ENCODE data around the gene METTL3.

Gene METTL3

DNA sequence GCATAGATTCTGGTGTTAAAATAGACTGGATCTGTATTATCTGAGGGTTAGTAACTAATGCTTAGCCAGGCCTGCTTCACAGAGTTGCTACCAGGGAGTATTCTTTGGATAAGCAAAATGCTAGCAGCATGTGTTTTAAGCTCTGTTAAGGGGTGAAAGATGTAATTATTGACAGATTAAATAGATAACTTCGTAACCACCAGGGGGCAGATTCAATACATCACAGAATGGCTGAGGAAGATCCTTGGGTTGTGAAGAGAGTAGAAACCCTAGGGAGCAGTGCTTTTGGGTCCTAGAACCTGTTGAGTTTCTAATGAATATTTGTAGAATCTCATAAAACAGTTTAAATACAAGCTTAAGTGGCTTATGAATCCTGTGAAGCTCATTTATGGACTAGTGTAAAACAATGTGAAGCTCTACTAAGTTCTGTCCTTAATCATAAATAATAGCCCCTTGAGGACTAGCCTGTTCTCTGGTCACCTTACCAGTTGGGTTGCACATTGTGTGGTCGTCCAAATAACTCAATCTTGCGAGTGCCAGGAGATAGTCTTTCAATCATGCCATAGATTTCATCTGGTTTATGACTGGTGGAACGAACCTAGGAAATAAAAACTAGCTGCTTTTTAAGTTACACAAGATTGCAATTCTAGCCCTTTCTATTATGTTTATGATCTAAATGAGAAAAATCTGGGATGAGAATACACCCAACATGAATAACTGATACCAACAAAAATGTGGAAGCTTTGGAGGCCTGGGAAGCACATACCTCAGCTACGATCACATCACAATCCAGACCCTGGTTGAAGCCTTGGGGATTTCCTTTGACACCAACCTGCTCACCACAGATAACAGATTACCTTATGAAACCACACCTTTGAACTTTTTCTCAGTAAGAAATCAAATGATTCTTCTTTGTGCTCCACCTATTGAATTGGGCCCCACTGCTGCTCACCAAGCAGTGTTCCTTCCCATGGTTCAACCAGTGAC lies 12.3 kb downstream of the METTL3 start:
- H3K4me3 Mint-ChIP-seq = no peak overlapping the region
- peaks cover 22% of the 10 kb centered on the region for H3K4me1 Mint-ChIP-seq
- TF ChIP-seq, protein P1, sequence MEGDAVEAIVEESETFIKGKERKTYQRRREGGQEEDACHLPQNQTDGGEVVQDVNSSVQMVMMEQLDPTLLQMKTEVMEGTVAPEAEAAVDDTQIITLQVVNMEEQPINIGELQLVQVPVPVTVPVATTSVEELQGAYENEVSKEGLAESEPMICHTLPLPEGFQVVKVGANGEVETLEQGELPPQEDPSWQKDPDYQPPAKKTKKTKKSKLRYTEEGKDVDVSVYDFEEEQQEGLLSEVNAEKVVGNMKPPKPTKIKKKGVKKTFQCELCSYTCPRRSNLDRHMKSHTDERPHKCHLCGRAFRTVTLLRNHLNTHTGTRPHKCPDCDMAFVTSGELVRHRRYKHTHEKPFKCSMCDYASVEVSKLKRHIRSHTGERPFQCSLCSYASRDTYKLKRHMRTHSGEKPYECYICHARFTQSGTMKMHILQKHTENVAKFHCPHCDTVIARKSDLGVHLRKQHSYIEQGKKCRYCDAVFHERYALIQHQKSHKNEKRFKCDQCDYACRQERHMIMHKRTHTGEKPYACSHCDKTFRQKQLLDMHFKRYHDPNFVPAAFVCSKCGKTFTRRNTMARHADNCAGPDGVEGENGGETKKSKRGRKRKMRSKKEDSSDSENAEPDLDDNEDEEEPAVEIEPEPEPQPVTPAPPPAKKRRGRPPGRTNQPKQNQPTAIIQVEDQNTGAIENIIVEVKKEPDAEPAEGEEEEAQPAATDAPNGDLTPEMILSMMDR (IDR thresholded peaks at IDR 0.05) = peak; percentile 55
- DNase-seq = peak; percentile 16
- H3K9me3 Mint-ChIP-seq = no peaks in the 10 kb centered on the region
- no peaks in the 10 kb centered on the region for H3K27me3 Mint-ChIP-seq (ENCODE audit: low read depth, poor library complexity)
- peak overlapping the region; percentile 83 for H3K27ac Mint-ChIP-seq
- H3K36me3 Mint-ChIP-seq (ENCODE audit: low read depth) = peaks cover 74% of the 10 kb centered on the region

DNA sequence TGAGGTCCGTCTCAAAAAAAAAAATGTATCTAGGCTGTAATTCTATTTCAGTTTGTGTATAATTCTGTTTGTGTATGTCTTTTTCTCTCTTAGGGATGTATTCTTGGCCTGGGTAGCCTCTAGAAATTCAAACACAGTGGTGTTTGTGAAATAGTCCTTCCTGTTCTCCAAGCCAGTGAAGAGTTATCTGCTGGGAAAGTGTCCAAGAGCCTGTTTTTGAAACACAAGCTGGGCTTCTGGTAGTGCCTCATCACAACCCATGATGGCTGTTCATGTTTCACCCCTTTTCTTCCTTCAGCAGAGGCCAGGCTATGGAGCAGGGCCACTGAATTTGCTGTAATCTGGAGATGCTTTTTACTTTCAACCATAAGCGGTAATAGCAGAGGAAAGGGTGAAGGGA lies 14.7 kb downstream of the METTL3 start:
- TF ChIP-seq, protein P1 (IDR thresholded peaks at IDR 0.05) = no peak
- Mint-ChIP-seq H3K9me3 (no peaks in the 10 kb centered on the region), H3K4me3 (no peak overlapping the region), H3K4me1 (peaks cover 21% of the 10 kb centered on the region), H3K27me3 (ENCODE audit: low read depth, poor library complexity) (no peaks in the 10 kb centered on the region), H3K27ac (peak overlapping the region; percentile 40), H3K36me3 (ENCODE audit: low read depth) (peaks cover 77% of the 10 kb centered on the region)
- DNase-seq = no peak

DNA sequence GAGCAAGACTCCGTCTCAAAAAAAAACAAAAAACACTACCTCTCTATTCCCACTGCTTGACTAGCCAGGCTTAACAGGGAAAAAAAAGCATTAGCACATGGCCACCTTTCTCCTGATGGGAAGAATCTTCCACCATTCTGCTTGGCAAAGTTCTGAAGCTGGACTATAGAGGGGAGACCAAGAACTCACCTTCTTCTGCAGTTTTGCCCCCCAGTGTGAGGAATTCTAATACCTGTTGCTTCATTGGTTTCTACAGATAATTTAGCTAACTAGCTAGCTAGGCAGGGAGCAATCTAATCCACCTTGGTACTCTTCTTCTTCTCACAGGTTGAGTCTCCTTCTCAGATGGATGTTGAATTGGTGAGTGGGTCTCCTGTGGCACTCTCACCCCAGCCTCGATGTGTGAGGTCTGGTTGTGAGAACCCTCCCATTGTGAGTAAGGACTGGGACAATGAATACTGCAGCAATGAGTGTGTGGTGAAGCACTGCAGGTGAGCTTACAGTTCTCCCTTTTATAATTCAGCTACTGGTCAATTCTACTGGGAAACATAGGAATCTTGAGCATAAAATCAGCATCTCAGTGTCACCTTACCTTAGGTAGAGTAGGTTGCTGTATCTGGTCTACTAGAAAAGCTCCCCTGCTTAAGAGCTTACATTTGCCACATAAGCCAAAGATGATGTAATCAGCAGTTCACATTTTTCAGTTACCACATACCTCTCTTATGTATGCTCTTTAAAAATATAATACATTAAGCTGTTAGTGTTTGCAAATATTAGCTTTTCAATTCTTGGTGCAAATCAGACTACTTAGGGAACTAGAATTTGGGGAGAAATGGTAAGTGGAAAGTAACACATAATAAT lies 16.0 kb downstream of the METTL3 start:
- Mint-ChIP-seq H3K4me3 (no peak overlapping the region), H3K9me3 (no peaks in the 10 kb centered on the region), H3K27me3 (ENCODE audit: low read depth, poor library complexity) (no peaks in the 10 kb centered on the region), H3K27ac (peak overlapping the region; percentile 85), H3K4me1 (peaks cover 21% of the 10 kb centered on the region), H3K36me3 (ENCODE audit: low read depth) (peaks cover 77% of the 10 kb centered on the region)
- TF ChIP-seq, protein P1 (IDR thresholded peaks at IDR 0.05) = no peak
- DNase-seq = no peak

DNA sequence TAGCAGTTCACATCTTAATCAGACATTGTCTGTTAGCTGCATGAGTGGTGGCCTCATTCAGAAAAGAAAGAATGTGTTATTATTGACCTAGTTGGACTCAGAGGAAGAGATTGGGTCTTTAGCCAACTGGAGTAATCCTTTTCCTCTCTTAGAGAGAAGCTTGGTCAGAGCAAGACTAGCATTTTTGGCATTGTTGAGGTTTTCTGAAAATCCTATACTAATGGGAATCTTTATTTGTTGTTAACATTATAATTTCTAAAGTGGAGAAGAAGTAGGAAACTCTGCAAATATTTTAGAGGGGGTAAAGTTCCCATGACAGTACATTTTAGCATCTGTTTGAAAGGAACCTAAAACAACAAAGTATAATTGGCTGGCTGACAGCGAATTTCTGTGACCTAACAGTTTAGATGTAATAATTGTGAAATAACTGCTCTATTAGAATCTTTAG lies 24.5 kb downstream of the METTL3 start:
- H3K27me3 Mint-ChIP-seq (ENCODE audit: low read depth, poor library complexity) = no peaks in the 10 kb centered on the region
- H3K9me3 Mint-ChIP-seq = no peaks in the 10 kb centered on the region
- no peak overlapping the region for H3K4me3 Mint-ChIP-seq
- peaks cover 37% of the 10 kb centered on the region for H3K36me3 Mint-ChIP-seq (ENCODE audit: low read depth)
- no peaks in the 10 kb centered on the region for H3K4me1 Mint-ChIP-seq
- DNase-seq = no peak
- TF ChIP-seq, protein P1 (IDR thresholded peaks at IDR 0.05) = no peak
- H3K27ac Mint-ChIP-seq = no peak overlapping the region

DNA sequence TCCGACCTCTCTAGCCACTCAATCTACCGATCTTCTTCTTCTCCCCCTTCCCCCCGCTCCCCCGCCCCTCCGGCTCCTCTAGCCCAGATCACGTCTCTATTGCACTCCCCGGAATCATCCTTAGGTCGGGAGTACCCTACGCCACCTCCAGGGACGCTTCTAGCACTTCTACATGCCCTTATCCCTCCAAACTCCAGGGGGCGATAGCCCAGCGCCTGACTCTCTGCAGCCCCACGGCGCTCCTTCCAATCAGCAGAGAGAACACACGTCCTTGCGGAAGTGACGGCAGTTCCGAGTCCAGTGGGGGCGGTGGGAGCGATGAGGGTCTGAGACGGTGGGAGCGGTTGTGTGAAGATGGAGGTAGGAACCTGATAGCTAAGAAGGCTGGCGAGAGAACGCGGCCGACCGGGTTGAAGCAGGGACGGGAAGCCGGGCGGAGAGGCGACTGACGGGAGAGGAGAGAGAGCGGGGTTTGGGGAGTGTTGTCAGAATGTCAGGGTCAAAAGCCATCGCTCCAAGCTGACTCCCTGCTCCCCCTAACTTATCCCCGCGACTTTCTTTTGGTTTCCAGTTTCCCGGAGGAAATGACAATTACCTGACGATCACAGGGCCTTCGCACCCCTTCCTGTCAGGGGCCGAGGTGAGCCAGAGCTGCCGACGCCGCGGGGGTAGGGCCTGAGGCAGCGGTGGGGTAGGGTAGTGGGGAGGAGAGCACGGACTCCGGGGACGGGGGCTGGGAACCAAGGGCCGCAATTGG lies 34.0 kb downstream of the METTL3 start, which contains the start of the genes RAB2B and TOX4:
RAB2B (minus strand) TSS at position 35 of the 757 bp plus-strand sequence. CDS start 87 bp downstream, outside the sequence.
TOX4 (plus strand) TSS at position 271 of the 757 bp plus-strand sequence; CDS start at position 355, 84 bp downstream.
- peaks cover 30% of the 10 kb centered on the region for H3K4me1 Mint-ChIP-seq
- no peaks in the 10 kb centered on the region for H3K9me3 Mint-ChIP-seq

More for the DNA sequence above, 34.0 kb downstream of the METTL3 start, which contains the start of the genes RAB2B and TOX4:
- no peaks in the 10 kb centered on the region for H3K27me3 Mint-ChIP-seq (ENCODE audit: low read depth, poor library complexity)
- peak within 1 kb of the TSS; percentile 99 for H3K27ac Mint-ChIP-seq
- TF ChIP-seq, protein P1 (IDR thresholded peaks at IDR 0.05) = peak; percentile 88
- H3K36me3 Mint-ChIP-seq (ENCODE audit: low read depth) = peaks cover 34% of the 10 kb centered on the region
- peak; percentile 95 for DNase-seq
- peak within 1 kb of the TSS; percentile 99 for H3K4me3 Mint-ChIP-seq

All from nephron progenitor cell (in vitro differentiated cells).